ENCODE data around the gene SLC35F3. TPM values are rescaled to one million over a fixed set of nuclear protein-coding genes. Genes with fewer than 3 reads are reported as not detected.

The SLC35F3 gene
- total RNA-seq, 1 donor from 2014 or later, result 0.25 TPM

- no peaks in the 10 kb centered on the region for H3K4me1 Mint-ChIP-seq
Measured at GRCh38 chr1:234286206-234286605, 381.7 kb downstream of the SLC35F3 start.

DNA sequence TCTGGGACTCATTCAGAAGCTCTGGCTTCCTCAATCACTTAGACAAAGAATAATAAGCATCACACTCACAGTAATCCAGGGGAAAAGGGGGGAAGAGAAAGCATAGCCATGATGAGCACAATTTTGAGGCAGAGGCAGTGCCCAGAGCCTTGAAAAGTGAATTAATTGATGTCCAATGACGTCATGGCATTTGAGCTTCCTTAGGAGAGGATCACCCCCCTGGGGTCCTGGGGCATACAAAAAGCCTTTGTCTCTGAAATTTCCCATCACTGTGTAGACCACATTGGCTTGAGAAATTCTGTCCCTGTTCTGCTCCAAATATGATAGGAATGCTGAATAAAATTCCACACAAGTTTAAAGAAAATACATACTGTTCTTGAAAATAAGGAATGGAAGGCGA is 384.5 kb downstream of the SLC35F3 start:
- TF ChIP-seq, protein P1, sequence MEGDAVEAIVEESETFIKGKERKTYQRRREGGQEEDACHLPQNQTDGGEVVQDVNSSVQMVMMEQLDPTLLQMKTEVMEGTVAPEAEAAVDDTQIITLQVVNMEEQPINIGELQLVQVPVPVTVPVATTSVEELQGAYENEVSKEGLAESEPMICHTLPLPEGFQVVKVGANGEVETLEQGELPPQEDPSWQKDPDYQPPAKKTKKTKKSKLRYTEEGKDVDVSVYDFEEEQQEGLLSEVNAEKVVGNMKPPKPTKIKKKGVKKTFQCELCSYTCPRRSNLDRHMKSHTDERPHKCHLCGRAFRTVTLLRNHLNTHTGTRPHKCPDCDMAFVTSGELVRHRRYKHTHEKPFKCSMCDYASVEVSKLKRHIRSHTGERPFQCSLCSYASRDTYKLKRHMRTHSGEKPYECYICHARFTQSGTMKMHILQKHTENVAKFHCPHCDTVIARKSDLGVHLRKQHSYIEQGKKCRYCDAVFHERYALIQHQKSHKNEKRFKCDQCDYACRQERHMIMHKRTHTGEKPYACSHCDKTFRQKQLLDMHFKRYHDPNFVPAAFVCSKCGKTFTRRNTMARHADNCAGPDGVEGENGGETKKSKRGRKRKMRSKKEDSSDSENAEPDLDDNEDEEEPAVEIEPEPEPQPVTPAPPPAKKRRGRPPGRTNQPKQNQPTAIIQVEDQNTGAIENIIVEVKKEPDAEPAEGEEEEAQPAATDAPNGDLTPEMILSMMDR (IDR thresholded peaks at IDR 0.05; ENCODE audit: unreplicated experiment), result no peak
- no peak overlapping the region for H3K27ac Mint-ChIP-seq
- no peaks in the 10 kb centered on the region for H3K4me1 Mint-ChIP-seq
- peaks cover 26% of the 10 kb centered on the region for H3K9me3 Mint-ChIP-seq
- H3K36me3 Mint-ChIP-seq, result peaks cover 2% of the 10 kb centered on the region
- H3K27me3 Mint-ChIP-seq (ENCODE audit: low read depth), result peaks cover 36% of the 10 kb centered on the region
- DNase-seq (ENCODE audit: low spot score in 2 of 2, unreplicated experiment in 2 of 2), result no peak
- no peak overlapping the region for H3K4me3 Mint-ChIP-seq

More at GRCh38 chr1:234286206-234286605, 381.7 kb downstream of the SLC35F3 start:
- H3K4me3 Mint-ChIP-seq, result no peak overlapping the region
- H3K36me3 Mint-ChIP-seq, result peaks cover 2% of the 10 kb centered on the region
- TF ChIP-seq, protein P1 (IDR thresholded peaks at IDR 0.05; ENCODE audit: unreplicated experiment), result no peak
- H3K9me3 Mint-ChIP-seq, result peaks cover 25% of the 10 kb centered on the region
- peaks cover 39% of the 10 kb centered on the region for H3K27me3 Mint-ChIP-seq (ENCODE audit: low read depth)
- no peak for DNase-seq (ENCODE audit: low spot score in 2 of 2, unreplicated experiment in 2 of 2)
- no peak overlapping the region for H3K27ac Mint-ChIP-seq

DNA sequence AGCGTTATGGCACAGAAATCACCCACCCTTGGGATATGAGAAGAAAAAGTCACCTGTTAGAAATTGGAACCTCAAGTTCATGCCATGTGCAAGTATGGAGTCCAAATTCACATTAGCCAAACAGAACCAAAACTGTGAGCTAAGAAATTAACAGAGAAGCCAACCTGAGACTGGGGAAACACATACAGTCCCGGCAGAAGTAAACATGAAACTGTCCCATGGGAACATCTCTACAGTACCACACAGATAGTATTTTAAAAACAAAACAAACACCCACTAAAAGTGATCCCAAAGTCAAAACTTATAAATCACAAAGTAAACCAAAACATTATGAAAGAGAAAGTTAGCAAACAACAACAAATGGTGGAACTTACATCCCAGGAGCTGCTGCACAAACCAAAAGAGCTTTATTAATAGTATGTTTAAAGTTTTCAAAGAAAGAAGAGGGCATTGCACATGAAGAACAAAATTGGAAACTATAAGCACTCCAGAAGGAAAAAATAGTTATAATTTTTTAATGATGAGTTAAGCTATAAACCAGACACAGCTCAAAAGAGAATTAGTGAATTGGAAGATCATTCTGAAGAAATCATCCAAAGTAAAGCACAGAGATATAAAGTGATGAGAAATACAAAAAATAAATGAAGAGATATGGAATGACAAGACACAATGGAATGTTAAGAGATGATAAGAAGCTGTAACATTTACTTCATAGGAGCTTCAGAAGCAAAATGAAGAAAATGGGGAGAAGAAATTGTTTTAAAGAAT is 385.2 kb downstream of the SLC35F3 start:
- H3K4me3 Mint-ChIP-seq, result no peak overlapping the region

DNA sequence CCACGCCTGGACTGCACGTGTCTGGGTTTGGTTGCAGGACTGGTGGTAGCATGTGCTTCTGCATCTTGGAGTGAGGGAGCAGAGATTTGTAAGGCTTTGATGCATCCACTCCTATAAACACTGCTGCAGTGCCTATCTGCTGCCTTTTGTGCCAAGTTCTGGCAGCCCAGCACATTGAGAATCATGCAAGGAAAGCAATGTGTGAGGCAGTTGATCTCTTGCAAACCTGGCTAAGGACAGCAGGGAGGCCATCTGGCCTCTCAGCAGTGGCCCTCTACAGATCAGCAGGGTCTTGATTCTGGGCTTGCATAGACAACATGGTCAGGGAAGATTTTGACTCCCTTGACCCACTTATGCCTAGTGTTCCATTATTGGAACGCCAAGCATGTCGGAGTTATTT is 387.5 kb downstream of the SLC35F3 start:
- no peak for DNase-seq (ENCODE audit: low spot score in 2 of 2, unreplicated experiment in 2 of 2)
- Mint-ChIP-seq H3K4me1 (no peaks in the 10 kb centered on the region), H3K27ac (no peak overlapping the region), H3K27me3 (ENCODE audit: low read depth) (peaks cover 44% of the 10 kb centered on the region), H3K36me3 (peaks cover 2% of the 10 kb centered on the region), H3K9me3 (peaks cover 26% of the 10 kb centered on the region), H3K4me3 (no peak overlapping the region)
- TF ChIP-seq, protein P1 (IDR thresholded peaks at IDR 0.05; ENCODE audit: unreplicated experiment), result no peak

More for the DNA sequence above, 385.2 kb downstream of the SLC35F3 start:
- Mint-ChIP-seq H3K27ac (no peak overlapping the region), H3K4me1 (no peaks in the 10 kb centered on the region), H3K36me3 (peaks cover 2% of the 10 kb centered on the region), H3K9me3 (peaks cover 26% of the 10 kb centered on the region), H3K27me3 (ENCODE audit: low read depth) (peaks cover 38% of the 10 kb centered on the region)
- TF ChIP-seq, protein P1 (IDR thresholded peaks at IDR 0.05; ENCODE audit: unreplicated experiment), result no peak
- DNase-seq (ENCODE audit: low spot score in 2 of 2, unreplicated experiment in 2 of 2), result no peak

DNA sequence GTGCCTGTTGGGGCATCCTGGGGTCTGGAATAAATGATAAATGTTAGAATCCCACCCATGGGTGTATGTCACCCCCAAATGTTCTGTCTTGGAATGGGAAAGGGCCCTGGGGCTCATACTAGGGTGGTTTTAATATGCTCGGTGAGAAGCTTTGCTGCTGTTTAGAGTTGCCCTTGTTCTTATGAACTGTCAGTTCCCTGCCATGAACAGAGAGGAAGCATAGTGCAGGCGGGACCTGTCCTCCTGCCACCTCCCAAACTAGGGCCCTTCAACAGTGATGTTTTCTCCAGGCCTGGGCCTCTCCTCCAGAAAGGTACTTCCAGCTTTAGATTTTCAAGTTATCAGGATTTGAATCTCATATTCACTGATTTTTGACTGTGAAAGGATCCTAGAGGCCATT is 388.1 kb downstream of the SLC35F3 start:
- Mint-ChIP-seq H3K27ac (no peak overlapping the region), H3K36me3 (peaks cover 2% of the 10 kb centered on the region), H3K27me3 (ENCODE audit: low read depth) (peaks cover 46% of the 10 kb centered on the region), H3K9me3 (peaks cover 26% of the 10 kb centered on the region), H3K4me1 (no peaks in the 10 kb centered on the region), H3K4me3 (no peak overlapping the region)
- TF ChIP-seq, protein P1 (IDR thresholded peaks at IDR 0.05; ENCODE audit: unreplicated experiment), result no peak
- DNase-seq (ENCODE audit: low spot score in 2 of 2, unreplicated experiment in 2 of 2), result no peak
